Endothelial cell of umbilical vein (primary cell): ENCODE data around the gene NCBP1. TPM values are rescaled to one million over a fixed set of nuclear protein-coding genes. Genes with fewer than 3 reads are reported as not detected.
A peak's percentile ranks its signal among the peaks of the same experiment; 100 is the strongest.

Source experiments
- BruUV-seq: library from RNA; stranded (reverse); fragments of 400-500 nt; replicated peaks from 2 replicates; lab custom pipeline; 2021; lab: Mats Ljungman, UMichigan
- CTCF ChIA-PET: fragments of 300-600, 350-600 bp; sonication (Branson Sonifier 250); formaldehyde crosslinking; loops from one replicate; lab custom pipeline; 2021; ENCODE audit warnings: antibody characterized with exemption, inconsistent platforms; lab: Charles Lee
- POLR2A ChIA-PET: fragments of 300-600, 350-600 bp; sonication (Branson Sonifier 250); formaldehyde crosslinking; loops from one replicate; lab custom pipeline; 2021; ENCODE audit warnings: antibody characterized with exemption, inconsistent platforms; lab: Charles Lee
- DNase-seq: peaks from one replicate; pipeline ENCODE4 v3.0.0-alpha.2; 2011; ENCODE audit warnings: low read depth, low spot score
- FAIRE-seq: peaks from 2 replicates; lab custom pipeline; 2011; peaks lifted over from hg19 to GRCh38; lab: Jason Lieb, UNC
- H2AFZ ChIP-seq: 2 replicates; pipeline ENCODE4 v1.6.0; 2012; ENCODE audit warnings: low read depth, low read length, control low read depth, inconsistent platforms
- H3K27ac ChIP-seq: 2 replicates; pipeline ENCODE4 v1.5.1; 2011; ENCODE audit warnings: low read depth, mild to moderate bottlenecking, control low read depth, low read length, moderate library complexity; ENCODE audit not compliant: insufficient read depth
- H3K27me3 ChIP-seq, 2 experiments: 2 replicates each; pipeline versions ENCODE4 v1.6.0 to v1.6.1; 2011; ENCODE audit warnings: low read length in 2 of 2, mixed read lengths in 1 of 2; ENCODE audit not compliant: control insufficient read depth in 2 of 2, insufficient read depth in 2 of 2
- H3K36me3 ChIP-seq, 2 experiments: 2 replicates in 1 of 2; 3 replicates in 1 of 2; pipeline ENCODE4 v1.5.1; 2011; ENCODE audit warnings: low read length in 2 of 2, mild to moderate bottlenecking in 1 of 2, moderate library complexity in 1 of 2; ENCODE audit not compliant: control insufficient read depth in 2 of 2, insufficient read depth in 2 of 2; ENCODE audit errors: extremely low read depth in 1 of 2
- H3K4me1 ChIP-seq: 3 replicates; pipeline ENCODE4 v1.5.1; 2011; ENCODE audit warnings: mild to moderate bottlenecking, low read length; ENCODE audit not compliant: control insufficient read depth, insufficient read depth; ENCODE audit errors: extremely low read depth
- H3K4me2 ChIP-seq: 2 replicates; pipeline ENCODE4 v1.6.1; 2011; ENCODE audit warnings: low read length, control low read depth, mixed read lengths; ENCODE audit not compliant: insufficient read depth
- H3K4me3 ChIP-seq, 3 experiments: fragments of 200-600 bp in 1 of 3; sonication (generic), shearing (Covaris generic) in 1 of 3; replicated peaks in 1 of 3; 2 replicates each; pipeline ENCODE4 v1.5.1; 2011 to 2016; ENCODE audit warnings: control low read depth in 3 of 3, low read length in 3 of 3, mild to moderate bottlenecking in 2 of 3, inconsistent platforms in 1 of 3, low read depth in 1 of 3, moderate library complexity in 1 of 3; ENCODE audit not compliant: insufficient read depth in 1 of 3
- H3K79me2 ChIP-seq: 2 replicates; pipeline ENCODE4 v1.6.0; 2012; ENCODE audit warnings: low read length, inconsistent platforms; ENCODE audit not compliant: control insufficient read depth, insufficient read depth
- H3K9ac ChIP-seq: replicated peaks from 2 replicates; pipeline ENCODE3; 2011; ENCODE audit warnings: low read length, control low read depth; ENCODE audit not compliant: insufficient read depth; ENCODE audit errors: extremely low read depth
- H3K9me1 ChIP-seq: replicated peaks from 3 replicates; pipeline ENCODE4 v1.6.0; 2011; ENCODE audit warnings: mild to moderate bottlenecking, low read length; ENCODE audit not compliant: control insufficient read depth, insufficient read depth; ENCODE audit errors: extremely low read depth
- H3K9me3 ChIP-seq: replicated peaks from 2 replicates; pipeline ENCODE4 v1.5.1; 2012; ENCODE audit warnings: low read length, inconsistent platforms; ENCODE audit not compliant: control insufficient read depth, insufficient read depth
- H4K20me1 ChIP-seq: replicated peaks from 2 replicates; pipeline ENCODE3; 2011; ENCODE audit warnings: mild to moderate bottlenecking, low read length; ENCODE audit not compliant: control insufficient read depth, insufficient read depth; ENCODE audit errors: extremely low read depth
- CTCF ChIP-seq, 2 donors: IDR thresholded peaks; 1 replicate in 1 of 2; 2 replicates in 1 of 2; pipeline ENCODE4 v1.5.1; 2011; ENCODE audit warnings: low read length in 2 of 2, mild to moderate bottlenecking in 2 of 2, moderate library complexity in 2 of 2, control low read depth in 1 of 2, inconsistent platforms in 1 of 2, low read depth in 1 of 2; ENCODE audit not compliant: insufficient read depth in 1 of 2; ENCODE audit errors: extremely low read depth in 1 of 2
- EZH2 ChIP-seq: IDR thresholded peaks from 2 replicates; pipeline ENCODE4 v1.6.1; 2012; ENCODE audit warnings: borderline replicate concordance, low read depth, mild to moderate bottlenecking, moderate library complexity, low read length, inconsistent platforms; ENCODE audit not compliant: severe bottlenecking
- FOS ChIP-seq: IDR thresholded peaks from 2 replicates; pipeline ENCODE4 v1.6.1; 2011; ENCODE audit warnings: mild to moderate bottlenecking, low read length, moderate library complexity, borderline replicate concordance; ENCODE audit not compliant: insufficient read depth
- GATA2 ChIP-seq: IDR thresholded peaks from 2 replicates; pipeline ENCODE4 v1.7.0; 2011; ENCODE audit warnings: low read depth, mild to moderate bottlenecking, moderate library complexity, mixed read lengths, low read length; ENCODE audit not compliant: insufficient read length, insufficient read depth
- JUN ChIP-seq: IDR thresholded peaks from 2 replicates; pipeline ENCODE4 v1.6.1; 2011; ENCODE audit warnings: borderline replicate concordance, low read depth; ENCODE audit not compliant: insufficient read length, insufficient read depth
- MYC ChIP-seq: IDR thresholded peaks from one replicate; pipeline ENCODE4 v1.6.1; 2011; ENCODE audit warnings: mild to moderate bottlenecking, low read depth, low read length
- dilution Hi-C: fragments of 300-500 bp; cut with MboI; formaldehyde crosslinking; loops from one replicate; pipeline ENCODE4 v1.15.0; 2019; ENCODE audit warnings: low sequenced_read_pairs; ENCODE audit not compliant: extremely low pct_ligation_motif_present
- intact Hi-C: fragments of 100-400 bp; cut with micrococcal nuclease; formaldehyde crosslinking; loops from one replicate; pipeline ENCODE4 v1.10.0; 2022
- polyA plus RNA-seq, 4 experiments: library from polyadenylated mRNA; depleted of rRNA in 3 of 4; stranded (reverse) in 3 of 4; unstranded in 1 of 4; fragments of >200 nt; gene quantifications; 2 replicates each; pipeline versions ENCODE4 v1.2.1 to v1.2.3, GENCODE V29; 2011 to 2012; ENCODE audit warnings: missing spikeins in 1 of 4
- total RNA-seq: library from RNA; stranded (reverse); gene quantifications from 2 replicates; pipeline ENCODE4 v1.2.3, GENCODE V29; 2021

The NCBP1 gene
- total and polyA plus RNA-seq, 2 donors (not counting 3 experiments of a cell fraction or from before 2014, with no cell fraction given): 10.9 to 45.3 TPM

- no peaks in the 10 kb centered on the region for H3K9me3 ChIP-seq
- H4K20me1 ChIP-seq: no peaks in the 10 kb centered on the region
- no peak overlapping the region for H3K9ac ChIP-seq
- no peak overlapping the region for H3K4me3 ChIP-seq
- DNase-seq (peak; percentile 52), FAIRE-seq (peak; percentile 31)
- H3K9me1 ChIP-seq: no peaks in the 10 kb centered on the region
- POLR2A ChIA-PET: no interaction called here
- peaks cover 10% of the 10 kb centered on the region for H3K4me1 ChIP-seq
- no peak overlapping the region for H2AFZ ChIP-seq
- TF ChIP-seq GATA2: no peak
- peak; percentile 41 for TF ChIP-seq FOS
- TF ChIP-seq JUN: peak; percentile 45
- no peaks in the 10 kb centered on the region for H3K27me3 ChIP-seq
- no TSS peak for BruUV-seq
- H3K27ac ChIP-seq: no peak overlapping the region
- H3K79me2 ChIP-seq: peaks cover 10% of the 10 kb centered on the region
- CTCF ChIA-PET: no interaction called here
- peaks cover 8 to 24% of the 10 kb centered on the region in 2 experiments for H3K36me3 ChIP-seq
- peak overlapping the region; percentile 46 for H3K4me2 ChIP-seq
- dilution Hi-C loops: no loop called here
- intact Hi-C loops: no loop called here
Observed at GRCh38 chr9:97651646-97652045, 18.0 kb downstream of the NCBP1 start.

GRCh38 chr9:97658707-97659106 lies 25.1 kb downstream of the NCBP1 start:
- dilution Hi-C loops: no loop called here
- no peak overlapping the region for H3K4me2 ChIP-seq
- H3K9me1 ChIP-seq: no peaks in the 10 kb centered on the region
- FAIRE-seq (no peak), DNase-seq (no peak)
- H3K36me3 ChIP-seq: peaks cover 17 to 19% of the 10 kb centered on the region in 2 experiments
- intact Hi-C loops: no loop called here
- no TSS peak for BruUV-seq
- no peak overlapping the region for H2AFZ ChIP-seq
- CTCF ChIA-PET: no interaction called here
- no peaks in the 10 kb centered on the region for H3K79me2 ChIP-seq
- H3K9ac ChIP-seq: no peak overlapping the region
- no peaks in the 10 kb centered on the region for H4K20me1 ChIP-seq
- H3K4me1 ChIP-seq: no peaks in the 10 kb centered on the region
- no peaks in the 10 kb centered on the region for H3K9me3 ChIP-seq
- POLR2A ChIA-PET: no interaction called here
- TF ChIP-seq CTCF (IDR thresholded peaks at IDR 0.05; ENCODE audit: extremely low read depth in 1 of 2, insufficient read depth in 1 of 2, low read depth in 1 of 2, low read length in 2 of 2) (no peak), JUN (no peak), MYC (no peak), EZH2 (no peak)
- H3K27ac ChIP-seq: no peak overlapping the region
- no peak overlapping the region for H3K4me3 ChIP-seq
- no peaks in the 10 kb centered on the region for H3K27me3 ChIP-seq
